ENCODE data around the gene RNMT. TPM values are rescaled to one million over a fixed set of nuclear protein-coding genes. Genes with fewer than 3 reads are reported as not detected.
"Not testable (repeated sequence)": the region's sequence is repeated elsewhere in the genome, so short reads cannot be mapped to it uniquely, and the experiment has no call there.

RNMT gene
- 10 to 100 TPM; 13.8 to 25.3 (median 23.0) TPM for total RNA-seq

DNA sequence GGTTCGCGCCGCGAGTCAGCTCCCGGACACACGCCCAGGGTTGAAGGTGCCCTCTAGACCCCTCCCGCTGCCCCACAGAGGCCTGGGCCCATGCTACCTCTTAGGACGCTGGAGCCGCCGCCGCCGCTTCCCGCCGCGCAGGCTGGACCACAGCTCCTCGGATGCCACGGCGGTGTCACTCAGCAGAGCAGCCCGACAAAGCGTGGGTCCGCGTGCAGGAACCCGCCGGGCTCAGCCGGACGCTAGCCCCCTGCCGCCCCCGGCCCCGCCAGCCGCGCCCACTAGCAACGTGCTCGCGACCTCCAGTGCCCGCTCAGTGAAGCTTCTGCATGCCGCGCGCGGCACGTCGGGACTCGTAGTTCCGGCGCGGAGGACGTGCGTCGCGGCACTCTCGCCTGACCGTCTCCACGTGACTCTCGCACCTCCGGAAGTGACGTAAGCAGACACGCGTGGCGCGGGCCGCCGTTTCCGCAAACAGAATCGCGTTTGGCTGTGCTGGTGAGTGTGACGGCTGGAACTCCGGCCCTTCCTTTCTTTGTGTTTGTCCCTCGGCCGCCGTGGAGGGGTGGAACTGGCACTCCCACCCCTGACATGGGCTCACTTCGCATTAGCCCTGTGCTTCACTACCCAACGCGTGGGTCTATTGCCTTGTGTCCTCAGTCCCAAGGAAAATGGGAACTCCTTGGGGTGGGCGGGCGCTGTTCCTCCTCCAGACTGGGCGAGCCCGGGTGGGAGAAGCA lies at the start of gene RNMT, which contains the start of gene FAM210A:
TSS of gene RNMT (plus strand) at position 442 of the 740 bp plus-strand sequence. CDS start 4,845 bp downstream, outside the sequence.
TSS of gene FAM210A (minus strand) at position 327 of the 740 bp plus-strand sequence. CDS start 44,481 bp downstream, outside the sequence.
- Histone ChIP-seq H3K36me3 (peaks cover 0 to 1% (median 0%) of the 10 kb centered on the region in 3 donors), H3K4me1 (peaks cover 0 to 30% (median 22%) of the 10 kb centered on the region in 4 donors), H3K27ac (peak within 1 kb of the TSS; percentile 90 to 98 (median 94)), H3K27me3 (no peaks in the 10 kb centered on the region), H3K4me3 (peak within 1 kb of the TSS; percentile 82 to 99 (median 94)), H3K9me3 (no peaks in the 10 kb centered on the region)
- TF ChIP-seq POLR2A (IDR thresholded peaks at IDR 0.05) (peak; percentile 61 to 87), EP300 (IDR thresholded peaks at IDR 0.05) (peak; percentile 98 to 99)
- TF ChIP-seq, protein P1, sequence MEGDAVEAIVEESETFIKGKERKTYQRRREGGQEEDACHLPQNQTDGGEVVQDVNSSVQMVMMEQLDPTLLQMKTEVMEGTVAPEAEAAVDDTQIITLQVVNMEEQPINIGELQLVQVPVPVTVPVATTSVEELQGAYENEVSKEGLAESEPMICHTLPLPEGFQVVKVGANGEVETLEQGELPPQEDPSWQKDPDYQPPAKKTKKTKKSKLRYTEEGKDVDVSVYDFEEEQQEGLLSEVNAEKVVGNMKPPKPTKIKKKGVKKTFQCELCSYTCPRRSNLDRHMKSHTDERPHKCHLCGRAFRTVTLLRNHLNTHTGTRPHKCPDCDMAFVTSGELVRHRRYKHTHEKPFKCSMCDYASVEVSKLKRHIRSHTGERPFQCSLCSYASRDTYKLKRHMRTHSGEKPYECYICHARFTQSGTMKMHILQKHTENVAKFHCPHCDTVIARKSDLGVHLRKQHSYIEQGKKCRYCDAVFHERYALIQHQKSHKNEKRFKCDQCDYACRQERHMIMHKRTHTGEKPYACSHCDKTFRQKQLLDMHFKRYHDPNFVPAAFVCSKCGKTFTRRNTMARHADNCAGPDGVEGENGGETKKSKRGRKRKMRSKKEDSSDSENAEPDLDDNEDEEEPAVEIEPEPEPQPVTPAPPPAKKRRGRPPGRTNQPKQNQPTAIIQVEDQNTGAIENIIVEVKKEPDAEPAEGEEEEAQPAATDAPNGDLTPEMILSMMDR (IDR thresholded peaks at IDR 0.05), result peak in 3 of 5 experiments; percentile 6 to 17 (median 8)
- WGBS, 2 donors, result 0% methylated on average over 31 to 39 of the region's 76 CpGs
- DNase-seq (ENCODE audit: low spot score in 2 of 2), result peak; percentile 90 to 94

DNA sequence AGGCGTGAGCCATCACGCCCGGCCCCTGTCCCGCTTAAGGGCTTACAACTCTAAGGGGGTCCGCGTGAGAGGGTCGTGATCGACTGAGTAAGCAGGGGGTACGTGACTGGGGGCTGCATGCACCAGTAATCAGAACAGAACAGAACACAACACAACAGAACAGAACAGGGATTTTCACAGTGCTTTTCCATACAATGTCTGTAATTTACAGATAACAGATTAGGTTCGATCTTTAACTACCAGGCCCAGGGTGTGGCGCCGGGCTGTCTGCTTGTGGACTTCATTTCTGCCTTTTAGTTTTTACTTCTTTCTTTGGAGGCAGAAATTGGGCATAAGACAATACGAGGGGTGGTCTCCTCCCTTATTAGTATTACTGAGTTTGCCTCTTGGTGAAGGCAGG lies 49.1 kb upstream of the RNMT start:
- H3K36me3 ChIP-seq; DNase-seq (ENCODE audit: low spot score in 2 of 2); H3K27me3 ChIP-seq; H3K27ac ChIP-seq; H3K4me3 ChIP-seq; H3K4me1 ChIP-seq; H3K9me3 ChIP-seq: not testable (repeated sequence)
- WGBS, 2 donors, result 97 to 99% methylated on average over 13 of the region's 13 CpGs

DNA sequence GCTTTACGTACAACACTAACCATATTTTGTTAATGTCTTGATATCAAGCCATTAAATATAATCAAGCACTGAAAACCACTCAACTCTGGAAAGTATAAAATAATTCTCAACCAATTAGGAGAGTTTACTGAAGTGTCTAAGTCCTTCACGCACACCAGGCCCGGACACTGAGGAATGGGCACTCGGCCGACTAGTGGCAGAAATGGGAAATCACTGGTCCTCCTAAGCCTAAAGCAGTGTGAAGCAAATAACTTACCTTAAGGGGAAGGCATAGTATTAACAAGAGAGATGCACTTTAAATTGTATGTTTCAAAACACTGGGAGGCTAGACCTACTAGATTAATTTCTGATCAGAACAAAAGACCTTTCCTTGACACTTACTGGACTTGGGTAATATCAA lies 45.9 kb upstream of the RNMT start:
- Histone ChIP-seq H3K4me1 (peaks cover 0 to 5% (median 0%) of the 10 kb centered on the region in 4 donors), H3K4me3 (no peak overlapping the region), H3K27ac (no peak overlapping the region), H3K36me3 (no peaks in the 10 kb centered on the region), H3K9me3 (no peaks in the 10 kb centered on the region), H3K27me3 (no peaks in the 10 kb centered on the region)
- no peak for DNase-seq (ENCODE audit: low spot score in 2 of 2)
- no peak for TF ChIP-seq EP300 (IDR thresholded peaks at IDR 0.05)
- TF ChIP-seq, protein P1 (IDR thresholded peaks at IDR 0.05), result peak in 2 of 5 experiments; percentile 18 to 29
- 74 to 76% methylated on average over 5 of the region's 5 CpGs for WGBS, 2 donors

DNA sequence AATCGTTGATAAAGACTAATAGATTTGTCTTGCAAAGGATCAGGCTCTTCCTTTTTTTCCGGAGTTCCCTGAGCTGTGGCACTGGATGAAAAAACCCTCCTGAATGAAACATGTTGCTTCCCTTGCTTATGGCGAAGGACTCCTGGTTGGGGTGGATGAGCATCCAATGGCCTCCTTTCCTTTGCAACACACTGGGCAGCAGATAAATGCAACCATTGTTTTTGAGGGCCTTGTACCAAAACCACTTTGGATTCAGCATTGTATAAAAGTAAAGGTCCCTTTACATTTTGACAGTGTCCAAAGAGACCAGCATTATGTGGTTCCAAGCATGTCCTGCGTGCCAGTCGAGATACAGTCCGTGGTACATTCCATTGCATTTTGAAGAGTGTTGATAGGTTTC lies 44.8 kb upstream of the RNMT start:
- peaks cover 0 to 8% (median 0%) of the 10 kb centered on the region in 4 donors for H3K4me1 ChIP-seq
- TF ChIP-seq, protein P1 (IDR thresholded peaks at IDR 0.05), result no peak
- TF ChIP-seq EP300 (IDR thresholded peaks at IDR 0.05) (no peak), POLR2A (IDR thresholded peaks at IDR 0.05) (no peak)
- H3K36me3 ChIP-seq, result no peaks in the 10 kb centered on the region
- no peak overlapping the region for H3K4me3 ChIP-seq
- WGBS, 2 donors, result 66 to 68% methylated on average over 6 of the region's 6 CpGs
- no peaks in the 10 kb centered on the region for H3K27me3 ChIP-seq
- no peak for DNase-seq (ENCODE audit: low spot score in 2 of 2)
- H3K27ac ChIP-seq, result no peak overlapping the region
- H3K9me3 ChIP-seq, result no peaks in the 10 kb centered on the region

DNA sequence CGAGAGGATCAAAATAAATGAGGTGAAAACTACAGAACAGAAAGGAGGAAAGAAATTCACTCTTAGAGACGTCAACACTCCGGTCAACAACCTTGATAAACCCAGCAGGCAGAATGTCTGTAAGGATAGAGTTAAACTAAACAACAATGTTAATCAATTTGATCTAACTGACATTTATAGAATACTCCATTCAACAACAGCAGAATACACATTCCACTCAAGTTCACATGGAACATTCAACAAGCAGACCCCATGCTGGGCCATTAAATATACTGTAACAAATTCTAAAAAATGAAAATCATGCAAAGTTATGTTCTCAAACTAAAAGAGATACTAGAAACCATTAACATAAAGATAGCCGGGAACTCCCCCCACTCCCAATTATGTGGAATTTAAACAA lies 41.9 kb upstream of the RNMT start:
- TF ChIP-seq, protein P1 (IDR thresholded peaks at IDR 0.05), result no peak
- TF ChIP-seq POLR2A (IDR thresholded peaks at IDR 0.05), result no peak
- no peak for TF ChIP-seq EP300 (IDR thresholded peaks at IDR 0.05)
- DNase-seq (ENCODE audit: low spot score in 2 of 2), result no peak
- Histone ChIP-seq H3K4me1 (peaks cover 0 to 9% (median 0%) of the 10 kb centered on the region in 4 donors), H3K36me3 (peaks cover 0 to 7% (median 0%) of the 10 kb centered on the region in 3 donors), H3K27ac (no peak overlapping the region), H3K27me3 (no peaks in the 10 kb centered on the region), H3K4me3 (no peak overlapping the region), H3K9me3 (peaks cover 0 to 3% (median 0%) of the 10 kb centered on the region in 4 donors)
- 73 to 77% methylated on average over 4 of the region's 4 CpGs for WGBS, 2 donors
